HL-60/S4 (cell line): ENCODE results near the gene PTGER1.

Experiments used
- in situ Hi-C: fragments of 300-500 bp; cut with MboI; formaldehyde crosslinking; loops from 2 replicates; pipeline ENCODE4 v1.14.3; 2022; ENCODE audit warnings: low sequenced_read_pairs

PTGER1 gene

DNA sequence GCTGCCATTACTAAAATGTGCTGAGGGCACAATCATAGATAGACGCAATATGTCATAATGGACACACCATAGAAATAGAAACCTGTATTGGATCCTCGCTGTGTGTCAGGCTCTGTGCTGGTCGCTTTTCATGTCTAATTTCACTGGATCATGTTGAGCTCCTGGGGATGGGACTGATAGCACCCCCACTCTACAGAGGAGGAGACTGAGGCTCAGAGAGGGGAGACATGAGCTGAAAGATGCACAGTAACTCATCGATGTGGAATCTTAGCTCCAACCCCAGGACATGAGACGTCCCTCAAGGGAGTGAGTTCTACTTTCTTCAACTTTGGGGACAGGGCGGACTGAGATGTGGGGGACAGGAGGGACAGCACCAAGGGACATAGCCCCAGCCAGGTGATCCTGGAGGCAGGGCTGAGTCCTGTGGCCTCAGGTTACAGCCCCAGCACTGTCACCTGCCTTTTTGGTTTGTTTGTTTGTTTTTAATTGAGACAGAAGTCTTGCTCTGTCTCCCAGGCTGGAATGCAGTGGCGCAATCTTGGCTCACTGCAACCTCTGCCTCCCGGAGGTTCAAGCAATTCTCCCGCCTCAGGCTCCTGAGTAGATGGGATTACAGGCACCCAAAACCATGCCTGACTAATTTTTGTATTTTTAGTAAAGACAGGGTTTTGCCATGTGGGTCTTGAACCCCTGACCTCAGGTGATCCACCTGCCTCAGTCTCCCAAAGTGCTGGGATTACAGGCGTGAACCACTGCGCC is 27.4 kb upstream of the PTGER1 start:
- in situ Hi-C loops: no loop called here

DNA sequence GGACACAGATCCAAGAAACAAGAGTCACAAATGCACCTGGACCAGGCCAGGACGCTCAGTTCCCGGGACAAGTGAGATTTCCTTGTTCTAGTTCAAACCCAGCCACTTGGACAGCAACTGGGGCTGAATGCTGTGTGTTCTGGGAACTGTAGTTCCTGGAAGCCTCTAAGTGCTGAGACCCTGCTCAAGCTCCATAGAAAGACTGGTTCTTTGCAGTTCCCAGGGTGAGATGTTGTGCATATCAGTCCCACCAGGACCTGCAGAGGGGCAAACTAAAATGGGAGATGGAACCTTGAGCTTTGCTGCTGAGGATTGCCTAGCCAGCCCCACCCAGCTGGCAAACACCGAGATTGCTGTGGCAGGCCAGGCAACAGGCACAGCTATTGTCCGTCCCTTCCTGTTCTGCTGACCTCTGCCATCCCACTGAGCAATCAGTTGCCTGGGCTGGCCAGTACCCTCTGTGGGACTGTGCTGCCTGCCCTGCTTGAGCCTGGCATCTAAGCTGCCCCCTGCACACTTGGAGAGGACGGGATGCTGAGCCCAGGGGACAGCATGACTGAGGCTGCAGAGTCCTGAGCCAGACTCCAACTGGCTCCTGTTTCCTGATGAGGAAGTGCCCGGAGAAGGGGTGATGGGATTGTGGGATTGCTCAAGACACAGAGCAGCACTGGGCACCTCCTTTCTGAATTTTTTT is 22.2 kb upstream of the PTGER1 start:
- in situ Hi-C loops: no loop called here

DNA sequence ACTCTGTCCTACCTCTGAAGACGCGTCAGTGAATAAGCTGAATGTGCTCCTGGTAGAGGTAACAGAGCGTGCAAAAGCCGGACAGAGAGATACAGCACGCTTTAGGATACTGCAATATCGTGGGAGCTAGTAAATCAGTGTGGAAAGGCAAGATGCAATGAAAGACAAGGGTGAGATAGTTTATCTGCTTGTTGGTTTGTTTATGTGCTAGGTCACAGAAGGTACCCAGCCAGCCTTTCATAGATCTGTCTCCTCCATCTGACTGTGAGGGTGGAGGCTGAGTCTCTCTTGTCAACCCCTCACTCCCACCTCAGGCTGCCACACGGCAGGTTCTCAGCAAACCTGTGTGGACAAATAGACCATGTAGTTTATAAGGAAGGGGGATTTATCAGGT is 21.7 kb upstream of the PTGER1 start:
- in situ Hi-C loops: no loop called here

DNA sequence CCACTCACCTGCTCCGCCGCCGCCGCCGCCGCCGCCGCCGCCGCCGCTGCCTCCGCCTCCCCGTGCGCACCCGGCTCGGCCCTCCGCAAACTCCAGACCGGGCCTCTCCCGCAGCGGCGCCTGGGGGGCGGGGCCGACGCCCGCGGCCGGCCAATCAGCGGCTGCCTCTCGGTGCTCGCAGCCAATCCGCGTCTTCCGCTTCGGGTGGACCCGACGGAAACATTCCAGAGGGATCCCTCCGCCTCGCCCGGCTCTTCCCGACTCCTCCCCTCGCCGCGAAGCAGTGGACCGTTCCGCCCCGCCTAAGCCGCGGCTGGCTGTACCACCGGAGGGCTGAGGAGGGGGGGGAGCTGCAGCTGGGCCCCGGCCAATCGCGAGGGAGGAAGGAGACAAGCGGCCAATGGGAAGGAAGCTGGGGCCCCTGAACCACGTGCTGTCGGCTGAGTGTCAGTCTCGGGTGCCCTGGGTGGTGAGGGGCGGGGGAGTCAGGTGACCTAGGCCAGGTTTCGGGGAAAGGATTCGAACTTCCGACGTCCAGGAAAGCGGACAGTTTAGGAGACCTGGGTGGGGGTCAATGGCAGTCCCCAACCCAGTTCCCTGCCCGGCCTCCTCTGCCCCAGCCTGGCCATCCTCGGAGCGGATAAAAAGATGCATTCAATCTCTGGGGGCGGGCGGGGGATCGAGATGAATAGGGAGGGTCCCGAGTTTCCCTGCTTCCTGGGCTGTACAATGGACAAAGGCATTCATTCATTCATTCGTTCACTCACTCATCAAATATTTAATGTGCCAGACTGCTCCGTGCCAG is 21.1 kb upstream of the PTGER1 start, which contains the start of gene GIPC1:
TSS of gene GIPC1 (minus strand) at position 99 of the 805 bp plus-strand sequence. CDS start 13,151 bp downstream, outside the sequence.
- in situ Hi-C loops: no loop called here

DNA sequence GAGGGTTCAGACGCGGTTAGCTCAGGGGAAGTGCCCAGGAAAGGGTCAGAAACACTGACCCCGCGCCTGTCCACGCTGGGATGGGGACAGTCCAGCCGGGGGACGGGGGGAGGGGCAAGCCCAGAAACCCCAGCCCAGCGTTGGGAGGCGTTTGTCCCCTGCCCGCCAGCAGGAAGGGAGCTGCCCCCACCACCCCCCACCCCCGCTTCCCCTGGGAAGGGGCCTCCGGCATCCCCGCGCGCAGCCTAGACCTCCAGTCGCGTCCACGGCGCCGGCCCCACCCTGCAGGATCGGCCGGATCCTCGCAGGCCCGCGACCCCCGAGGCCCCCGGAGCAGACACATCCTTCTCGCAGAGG is 20.5 kb upstream of the PTGER1 start:
- in situ Hi-C loops: no loop called here

DNA sequence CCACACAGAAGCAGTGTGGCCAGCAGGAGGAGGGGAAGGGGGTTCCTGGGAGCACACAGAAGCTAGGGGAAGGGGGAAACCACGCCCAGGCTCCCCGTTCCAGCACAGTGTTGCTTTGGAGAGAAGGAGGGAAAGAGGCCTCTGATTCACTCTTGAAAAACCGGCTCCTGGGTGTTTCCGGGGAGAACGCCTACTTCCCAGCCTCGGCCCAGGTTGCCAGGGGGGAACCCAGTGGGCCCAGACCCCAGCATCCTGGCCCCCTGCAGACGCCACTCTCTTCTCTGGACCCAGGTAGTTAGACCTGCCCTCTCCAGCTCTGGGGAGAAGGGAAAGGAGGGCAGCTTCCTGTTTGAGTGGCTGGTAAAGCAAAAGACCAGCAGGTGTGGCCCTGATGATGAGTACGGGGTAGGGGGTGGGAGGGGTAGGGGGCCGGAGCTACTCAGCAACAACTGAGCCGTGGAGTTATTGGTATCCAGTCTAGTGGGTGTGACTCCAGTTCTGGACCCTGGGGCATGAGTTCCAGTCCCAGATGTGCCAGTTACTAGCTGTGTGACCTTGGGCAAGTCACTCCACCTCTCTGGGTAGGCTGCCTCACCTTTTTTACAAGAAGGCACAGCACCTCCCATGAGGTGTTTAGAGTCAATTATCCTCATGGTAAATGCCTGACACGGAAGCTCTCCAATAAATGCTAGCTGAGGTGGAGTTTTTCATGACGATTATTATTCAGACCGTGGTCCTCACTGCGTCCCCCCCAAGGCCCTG is 19.9 kb upstream of the PTGER1 start:
- in situ Hi-C loops: no loop called here

- in situ Hi-C loops: no loop called here
Observed at GRCh38 chr19:14494411-14494810, 19.3 kb upstream of the PTGER1 start.

- in situ Hi-C loops: no loop called here
Observed at GRCh38 chr19:14492756-14493337, 17.7 kb upstream of the PTGER1 start.

- in situ Hi-C loops: loop anchor here (10.0 kb wide), 2 partner anchors 293 to 613 kb away; partner anchors contain the start of gene NANOS3
Observed at GRCh38 chr19:14487370-14488125, 12.4 kb upstream of the PTGER1 start.

GRCh38 chr19:14482172-14482941 is 7.2 kb upstream of the PTGER1 start:
- in situ Hi-C loops: loop anchor here (10.0 kb wide), 2 partner anchors 288 to 608 kb away; partner anchors contain the start of gene NANOS3

- in situ Hi-C loops: loop anchor here (10.0 kb wide), 2 partner anchors 286 to 606 kb away; partner anchors contain the start of gene NANOS3
Observed at GRCh38 chr19:14480700-14481079, 5.5 kb upstream of the PTGER1 start.

- in situ Hi-C loops: loop anchor here (10.0 kb wide), 2 partner anchors 285 to 605 kb away; partner anchors contain the start of gene NANOS3
Observed at GRCh38 chr19:14479975-14480699, 5.0 kb upstream of the PTGER1 start.

GRCh38 chr19:14479309-14479974 is 4.3 kb upstream of the PTGER1 start:
- in situ Hi-C loops: no loop called here

- in situ Hi-C loops: no loop called here
Observed at GRCh38 chr19:14478113-14478545, 3.0 kb upstream of the PTGER1 start.

DNA sequence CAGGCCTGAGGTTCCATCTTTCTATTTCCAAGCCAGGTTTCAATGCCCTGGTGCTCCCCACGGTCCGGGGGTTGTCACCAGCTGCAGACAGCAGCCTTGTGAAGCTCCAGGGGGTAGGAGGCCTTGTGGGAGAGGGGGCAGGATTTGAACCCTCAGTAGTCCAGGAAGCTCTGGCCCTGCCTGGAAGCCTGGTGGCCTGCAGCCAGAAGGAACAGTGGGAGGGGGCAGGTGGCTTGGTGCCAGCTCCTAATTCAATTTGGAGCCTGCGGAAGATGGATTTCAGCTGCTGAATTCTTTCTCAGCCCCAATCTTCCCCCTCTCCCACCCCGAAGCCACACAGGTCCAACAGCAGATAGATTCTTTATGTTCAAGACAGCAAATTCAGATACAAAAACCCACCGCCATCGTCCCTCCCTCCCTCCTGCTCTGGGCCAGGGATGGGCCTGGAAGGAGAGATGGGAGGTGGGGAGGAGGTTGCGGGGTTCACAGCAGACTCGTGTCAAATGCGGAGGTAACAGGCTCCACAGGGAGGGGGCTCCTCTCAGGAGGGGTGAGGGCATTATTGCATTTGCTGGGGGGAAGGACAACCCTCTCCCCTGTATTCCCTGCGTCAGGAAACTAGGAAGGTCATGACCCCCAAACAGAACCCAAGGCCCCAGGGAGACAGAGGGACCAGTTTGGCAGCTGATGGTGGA is 2.4 kb upstream of the PTGER1 start:
- in situ Hi-C loops: no loop called here

DNA sequence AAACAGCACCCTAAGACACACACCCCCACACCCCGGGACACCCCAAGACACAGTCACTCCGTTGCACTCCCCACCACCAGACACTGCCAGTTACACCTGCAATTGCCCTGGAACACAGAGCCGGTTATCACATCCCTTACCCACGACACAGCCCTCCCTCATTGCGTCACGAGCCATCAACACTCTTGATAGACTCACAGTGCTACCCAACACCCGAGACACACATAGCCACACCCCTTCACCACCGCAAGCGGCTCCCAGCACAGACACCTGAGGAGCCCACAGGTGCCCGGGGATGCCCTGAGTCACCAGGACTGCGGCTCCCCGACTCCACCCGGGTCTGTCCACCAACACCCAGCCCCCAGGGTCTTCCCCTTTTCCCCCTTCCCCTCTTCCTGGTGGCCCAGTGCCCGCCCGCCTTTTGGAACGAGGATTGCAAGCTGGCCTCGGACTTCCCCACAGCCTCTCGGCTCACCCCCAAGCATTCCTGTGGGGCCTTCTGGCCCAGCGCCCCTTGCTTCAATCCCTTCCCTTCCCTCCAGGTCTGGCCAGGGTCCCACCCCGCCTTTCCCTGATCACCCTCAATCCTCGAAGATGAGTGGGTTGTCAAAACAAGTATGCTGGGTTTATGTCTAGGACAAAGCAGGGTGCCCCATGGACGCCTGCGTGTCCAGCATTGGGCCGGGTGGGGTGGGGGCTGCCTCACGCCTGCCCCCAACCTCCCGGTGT is 1.7 kb upstream of the PTGER1 start:
- in situ Hi-C loops: no loop called here
